ENCODE results near the gene KRT6C.
"Not testable (repeated sequence)": the region's sequence is repeated elsewhere in the genome, so short reads cannot be mapped to it uniquely, and the experiment has no call there.

The KRT6C gene

DNA sequence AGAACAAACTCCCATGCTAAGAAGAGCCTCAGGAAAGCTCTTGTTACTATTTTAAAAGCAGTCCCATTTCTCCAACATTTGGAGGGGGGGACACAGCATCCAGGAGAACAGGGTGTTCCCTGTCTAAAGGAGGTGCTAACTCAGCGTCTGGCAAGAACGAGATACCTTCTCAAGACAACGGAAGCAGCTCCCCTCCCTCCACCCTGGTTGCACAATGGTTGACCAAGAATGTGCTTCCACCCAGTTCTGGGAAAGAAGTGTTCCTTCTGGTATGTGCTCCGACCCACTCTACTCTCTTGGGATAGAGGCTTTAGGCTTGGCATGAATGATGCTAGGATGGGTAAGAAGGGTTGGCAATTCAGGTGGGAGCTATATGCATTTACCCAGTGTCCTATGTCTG lies 20.9 kb upstream of the KRT6C start:
- POLR2A ChIA-PET = no interaction called here
- TF ChIP-seq PKNOX1 (IDR thresholded peaks at IDR 0.05) (no peak), ELF4 (IDR thresholded peaks at IDR 0.05) (no peak), NFRKB (IDR thresholded peaks at IDR 0.05) (no peak), SUZ12 (IDR thresholded peaks at IDR 0.05) (no peak), SP1 (IDR thresholded peaks at IDR 0.05) (no peak)
- no peak for DNase-seq (ENCODE audit: extremely low spot score)
- CTCF ChIA-PET = no interaction called here

- no peak for DNase-seq (ENCODE audit: extremely low spot score)
- CTCF ChIA-PET = no interaction called here
- no peak for TF ChIP-seq SP1 (IDR thresholded peaks at IDR 0.05)
- no peak for TF ChIP-seq FOXA1 (IDR thresholded peaks at IDR 0.05)
- TF ChIP-seq CTBP1 (IDR thresholded peaks at IDR 0.05; ENCODE audit: borderline replicate concordance) = no peak
- TF ChIP-seq ELF4 (IDR thresholded peaks at IDR 0.05) = no peak
- POLR2A ChIA-PET = no interaction called here
Measured at GRCh38 chr12:52494100-52494499, 20.5 kb upstream of the KRT6C start.

- CTCF ChIA-PET = no interaction called here
- POLR2A ChIA-PET = no interaction called here
- TF ChIP-seq HDGF (IDR thresholded peaks at IDR 0.05; ENCODE audit: borderline replicate concordance) (no peak), BHLHE40 (IDR thresholded peaks at IDR 0.05; ENCODE audit: borderline replicate concordance) (no peak), PKNOX1 (IDR thresholded peaks at IDR 0.05) (no peak), CTBP1 (IDR thresholded peaks at IDR 0.05; ENCODE audit: borderline replicate concordance) (no peak), FOXM1 (IDR thresholded peaks at IDR 0.05; ENCODE audit: borderline replicate concordance) (no peak), ZNF384 (IDR thresholded peaks at IDR 0.05) (no peak), SP1 (IDR thresholded peaks at IDR 0.05) (no peak)
- DNase-seq (ENCODE audit: extremely low spot score) = no peak
Measured at GRCh38 chr12:52493172-52493571, 19.6 kb upstream of the KRT6C start, which contains the start of gene KRT6A. Gene KRT6A (minus strand): TSS chr12:52493257. CDS start chr12:52493188, 69 bp downstream.

GRCh38 chr12:52492405-52492804 lies 18.8 kb upstream of the KRT6C start:
- POLR2A ChIA-PET; DNase-seq (ENCODE audit: extremely low spot score); CTCF ChIA-PET: not testable (repeated sequence)

GRCh38 chr12:52491495-52491894 lies 17.9 kb upstream of the KRT6C start:
- POLR2A ChIA-PET; CTCF ChIA-PET; DNase-seq (ENCODE audit: extremely low spot score): not testable (repeated sequence)

- TF ChIP-seq SP1 (IDR thresholded peaks at IDR 0.05) = no peak
- no peak for TF ChIP-seq ZNF384 (IDR thresholded peaks at IDR 0.05)
- TF ChIP-seq PKNOX1 (IDR thresholded peaks at IDR 0.05) = no peak
- TF ChIP-seq HDGF (IDR thresholded peaks at IDR 0.05; ENCODE audit: borderline replicate concordance) = no peak
- no peak for TF ChIP-seq LEF1 (IDR thresholded peaks at IDR 0.05; ENCODE audit: borderline replicate concordance)
- TF ChIP-seq TARDBP (IDR thresholded peaks at IDR 0.05) = no peak
- TF ChIP-seq FOXA1 (IDR thresholded peaks at IDR 0.05) = no peak
- no peak for TF ChIP-seq ELF4 (IDR thresholded peaks at IDR 0.05)
- no peak for TF ChIP-seq SUZ12 (IDR thresholded peaks at IDR 0.05)
- TF ChIP-seq FOXK2 (IDR thresholded peaks at IDR 0.05) = no peak
- ChIA-PET CTCF (no interaction called here), POLR2A (no interaction called here)
- no peak for DNase-seq (ENCODE audit: extremely low spot score)
Measured at GRCh38 chr12:52488736-52489135, 15.1 kb upstream of the KRT6C start.

GRCh38 chr12:52487744-52488443 lies 14.3 kb upstream of the KRT6C start:
- POLR2A ChIA-PET; DNase-seq (ENCODE audit: extremely low spot score); CTCF ChIA-PET: not testable (repeated sequence)

- TF ChIP-seq BHLHE40 (IDR thresholded peaks at IDR 0.05; ENCODE audit: borderline replicate concordance) (no peak), ELF4 (IDR thresholded peaks at IDR 0.05) (no peak), CTBP1 (IDR thresholded peaks at IDR 0.05; ENCODE audit: borderline replicate concordance) (no peak), LEF1 (IDR thresholded peaks at IDR 0.05; ENCODE audit: borderline replicate concordance) (no peak), ARNT (IDR thresholded peaks at IDR 0.05) (no peak), ZNF384 (IDR thresholded peaks at IDR 0.05) (no peak), FOXM1 (IDR thresholded peaks at IDR 0.05; ENCODE audit: borderline replicate concordance) (no peak), NFRKB (IDR thresholded peaks at IDR 0.05) (no peak), L3MBTL2 (conservative IDR thresholded peaks at IDR 0.05) (no peak), SP1 (IDR thresholded peaks at IDR 0.05) (no peak), SUZ12 (IDR thresholded peaks at IDR 0.05) (no peak), FOXA1 (IDR thresholded peaks at IDR 0.05) (no peak), HDGF (IDR thresholded peaks at IDR 0.05; ENCODE audit: borderline replicate concordance) (no peak)
- POLR2A ChIA-PET = no interaction called here
- DNase-seq (ENCODE audit: extremely low spot score) = no peak
- CTCF ChIA-PET = no interaction called here
Measured at GRCh38 chr12:52487211-52487610, 13.6 kb upstream of the KRT6C start.
